Measurements from ENCODE around the gene ADAD1.
"Not testable (repeated sequence)": the region's sequence is repeated elsewhere in the genome, so short reads cannot be mapped to it uniquely, and the experiment has no call there.

ADAD1 gene

GRCh38 chr4:122356317-122356808 is 22.4 kb upstream of the ADAD1 start:
- no peak for TF ChIP-seq CTCF (IDR thresholded peaks at IDR 0.05; ENCODE audit: extremely low read depth, missing control alignments)
- DNase-seq (ENCODE audit: low spot score) = no peak

- no peak for DNase-seq (ENCODE audit: low spot score)
- no peak for TF ChIP-seq CTCF (IDR thresholded peaks at IDR 0.05; ENCODE audit: extremely low read depth, missing control alignments)
Observed at GRCh38 chr4:122360754-122361153, 18.1 kb upstream of the ADAD1 start.

GRCh38 chr4:122364700-122365404 is 14.0 kb upstream of the ADAD1 start:
- no peak for TF ChIP-seq CTCF (IDR thresholded peaks at IDR 0.05; ENCODE audit: extremely low read depth, missing control alignments)
- DNase-seq (ENCODE audit: low spot score) = no peak

- DNase-seq (ENCODE audit: low spot score) = not testable (repeated sequence)
Observed at GRCh38 chr4:122368786-122369185, 10.0 kb upstream of the ADAD1 start.

- DNase-seq (ENCODE audit: low spot score) = no peak
- no peak for TF ChIP-seq CTCF (IDR thresholded peaks at IDR 0.05; ENCODE audit: extremely low read depth, missing control alignments)
Observed at GRCh38 chr4:122377352-122377751, 1.5 kb upstream of the ADAD1 start.

- DNase-seq (ENCODE audit: low spot score) = no peak
Observed at GRCh38 chr4:122379239-122379638, 428 bp downstream of the ADAD1 start.

GRCh38 chr4:122383341-122383740 is 4.5 kb downstream of the ADAD1 start:
- no peak for DNase-seq (ENCODE audit: low spot score)
- TF ChIP-seq CTCF (IDR thresholded peaks at IDR 0.05; ENCODE audit: extremely low read depth, missing control alignments) = no peak

More at GRCh38 chr4:122379239-122379638, 428 bp downstream of the ADAD1 start:
- TF ChIP-seq CTCF (IDR thresholded peaks at IDR 0.05; ENCODE audit: extremely low read depth, missing control alignments) = no peak

GRCh38 chr4:122384245-122384644 is 5.4 kb downstream of the ADAD1 start:
- TF ChIP-seq CTCF (IDR thresholded peaks at IDR 0.05; ENCODE audit: extremely low read depth, missing control alignments) = no peak
- no peak for DNase-seq (ENCODE audit: low spot score)
